ENCODE measurements around the gene HSD17B14.

Gene HSD17B14

GRCh38 chr19:48805452-48805851 lies 30.8 kb downstream of the HSD17B14 start:
- no peak overlapping the region for H3K4me3 ChIP-seq
- TF ChIP-seq CTCF (IDR thresholded peaks at IDR 0.05): no peak
- DNase-seq (ENCODE audit: low spot score): no peak
- no peak overlapping the region for H3K27ac ChIP-seq

- Histone ChIP-seq H3K4me3 (no peak overlapping the region), H3K27ac (no peak overlapping the region)
- no peak for DNase-seq (ENCODE audit: low spot score)
- no peak for TF ChIP-seq CTCF (IDR thresholded peaks at IDR 0.05)
These were observed 31.8 kb downstream of the HSD17B14 start for GRCh38 chr19:48804496-48804895.

GRCh38 chr19:48802623-48803022 lies 33.7 kb downstream of the HSD17B14 start:
- no peak for TF ChIP-seq CTCF (IDR thresholded peaks at IDR 0.05)
- DNase-seq (ENCODE audit: low spot score): no peak
- Histone ChIP-seq H3K27ac (no peak overlapping the region), H3K4me3 (no peak overlapping the region)

GRCh38 chr19:48799358-48800300 lies 36.7 kb downstream of the HSD17B14 start:
- no peak for TF ChIP-seq CTCF (IDR thresholded peaks at IDR 0.05)
- H3K27ac ChIP-seq: no peak overlapping the region
- no peak for DNase-seq (ENCODE audit: low spot score)
- H3K4me3 ChIP-seq: no peak overlapping the region

- no peak overlapping the region for H3K4me3 ChIP-seq
- no peak for TF ChIP-seq CTCF (IDR thresholded peaks at IDR 0.05)
- no peak for DNase-seq (ENCODE audit: low spot score)
- H3K27ac ChIP-seq: no peak overlapping the region
These were observed 37.4 kb downstream of the HSD17B14 start for GRCh38 chr19:48798937-48799336.

- Histone ChIP-seq H3K27ac (no peak overlapping the region), H3K4me3 (no peak overlapping the region)
- TF ChIP-seq CTCF (IDR thresholded peaks at IDR 0.05): no peak
- DNase-seq (ENCODE audit: low spot score): no peak
These were observed 39.2 kb downstream of the HSD17B14 start for GRCh38 chr19:48797103-48797502.
